CD14-positive monocyte (primary cell): ENCODE results near the gene ZFPM1. TPM values are rescaled to one million over a fixed set of nuclear protein-coding genes. Genes with fewer than 3 reads are reported as not detected.

ENCODE experiments used
- DNase-seq, 3 donors: peaks; one replicate each; pipeline ENCODE4 v3.0.0-alpha.2; 2011 to 2022
- H2AFZ ChIP-seq: 2 replicates; pipeline ENCODE4 v1.6.0; 2012; ENCODE audit warnings: mild to moderate bottlenecking, low read depth, low read length, inconsistent platforms; ENCODE audit not compliant: insufficient read depth, poor library complexity, severe bottlenecking
- H3K27ac ChIP-seq, 2 donors: 1 replicate in 1 of 2; 2 replicates in 1 of 2; pipeline ENCODE4 v1.5.1; 2012 to 2013; ENCODE audit warnings: low read length in 2 of 2, control low read depth in 1 of 2, inconsistent platforms in 1 of 2, low read depth in 1 of 2, mild to moderate bottlenecking in 1 of 2
- H3K27me3 ChIP-seq, 2 donors: one replicate each; pipeline versions ENCODE4 v1.6.0 to v1.6.1; 2011 to 2013; ENCODE audit warnings: low read length in 2 of 2; ENCODE audit not compliant: control insufficient read depth in 2 of 2, insufficient read depth in 2 of 2
- H3K36me3 ChIP-seq, 2 donors: replicated peaks in 1 of 2; 1 replicate in 1 of 2; 2 replicates in 1 of 2; pipeline versions ENCODE4 v1.5.1 to v1.6.1; 2012 to 2013; ENCODE audit warnings: low read length in 2 of 2, control low read depth in 1 of 2, inconsistent platforms in 1 of 2, mild to moderate bottlenecking in 1 of 2; ENCODE audit not compliant: insufficient read depth in 2 of 2, control insufficient read depth in 1 of 2
- H3K4me1 ChIP-seq, 2 donors: 1 replicate in 1 of 2; 2 replicates in 1 of 2; pipeline versions ENCODE4 v1.5.1 to v1.6.1; 2012 to 2013; ENCODE audit warnings: low read length in 2 of 2, control low read depth in 1 of 2, inconsistent platforms in 1 of 2, mild to moderate bottlenecking in 1 of 2, moderate library complexity in 1 of 2; ENCODE audit not compliant: insufficient read depth in 2 of 2, control insufficient read depth in 1 of 2
- H3K4me2 ChIP-seq: replicated peaks from 2 replicates; pipeline ENCODE3; 2012; ENCODE audit warnings: low read length, moderate library complexity, mild to moderate bottlenecking; ENCODE audit not compliant: poor library complexity, severe bottlenecking; ENCODE audit errors: extremely low read depth
- H3K4me3 ChIP-seq, 3 experiments: fragments of 200-600 bp in 1 of 3; sonication (generic) in 1 of 3; replicated peaks in 1 of 3; 1 replicate in 2 of 3; 2 replicates in 1 of 3; pipeline ENCODE4 v1.5.1; 2011 to 2013; ENCODE audit warnings: low read length in 3 of 3, mild to moderate bottlenecking in 3 of 3, control low read depth in 2 of 3, low read depth in 2 of 3, inconsistent platforms in 1 of 3, moderate library complexity in 1 of 3
- H3K79me2 ChIP-seq: 2 replicates; pipeline ENCODE4 v1.6.0; 2012; ENCODE audit warnings: mild to moderate bottlenecking, control low read depth, inconsistent platforms, low read length, moderate library complexity; ENCODE audit not compliant: insufficient read depth
- H3K9ac ChIP-seq: 2 replicates; pipeline ENCODE4 v1.6.0; 2017; ENCODE audit warnings: low read length, mild to moderate bottlenecking; ENCODE audit not compliant: insufficient read depth, poor library complexity, severe bottlenecking
- H3K9me3 ChIP-seq, 2 donors: replicated peaks in 1 of 2; 1 replicate in 1 of 2; 2 replicates in 1 of 2; pipeline versions ENCODE4 v1.5.1 to v1.6.1; 2012 to 2013; ENCODE audit warnings: low read length in 2 of 2, control low read depth in 1 of 2; ENCODE audit not compliant: control insufficient read depth in 1 of 2, insufficient read depth in 1 of 2
- H4K20me1 ChIP-seq: 2 replicates; pipeline ENCODE4 v1.6.0; 2012; ENCODE audit warnings: mild to moderate bottlenecking, low read length, control low read depth, moderate library complexity; ENCODE audit not compliant: insufficient read depth
- H3K27ac Mint-ChIP-seq, 7 donors: one replicate each; pipeline ENCODE4 v1.8.0; 2020; ENCODE audit warnings: mild to moderate bottlenecking in 7 of 7, mixed read lengths in 7 of 7, moderate library complexity in 6 of 7, inconsistent platforms in 2 of 7
- H3K27me3 Mint-ChIP-seq, 3 donors: one replicate each; pipeline ENCODE4 v1.8.0; 2021 to 2022; ENCODE audit warnings: low read depth in 3 of 3, mild to moderate bottlenecking in 3 of 3, mixed read lengths in 3 of 3, moderate library complexity in 3 of 3, inconsistent platforms in 1 of 3
- H3K36me3 Mint-ChIP-seq, 2 donors: one replicate each; pipeline ENCODE4 v1.8.0; 2020; ENCODE audit warnings: mixed read lengths in 2 of 2, inconsistent platforms in 1 of 2, mild to moderate bottlenecking in 1 of 2
- H3K4me1 Mint-ChIP-seq: one replicate; pipeline ENCODE4 v1.8.0; 2020; ENCODE audit warnings: mild to moderate bottlenecking, mixed read lengths
- H3K4me3 Mint-ChIP-seq, 2 donors: one replicate each; pipeline ENCODE4 v1.8.0; 2020; ENCODE audit warnings: mild to moderate bottlenecking in 2 of 2, mixed read lengths in 2 of 2, moderate library complexity in 1 of 2
- H3K9me3 Mint-ChIP-seq, 7 donors: one replicate each; pipeline ENCODE4 v1.8.0; 2020 to 2022; ENCODE audit warnings: mixed read lengths in 7 of 7, mild to moderate bottlenecking in 6 of 7, moderate library complexity in 6 of 7, inconsistent platforms in 2 of 7
- CTCF ChIP-seq: fragments of 200-600 bp; IDR thresholded peaks from one replicate; pipeline ENCODE4 v1.8.0; 2022; ENCODE audit warnings: antibody characterized with exemption, mild to moderate bottlenecking
- WGBS: methylation state at CpG from one replicate; pipeline ENCODE4 v1.1.5; 2013; ENCODE audit warnings: missing lambda C conversion rate; ENCODE audit not compliant: insufficient coverage; 5-methylcytosine and 5-hydroxymethylcytosine counted together
- intact Hi-C, 2 donors: fragments of 100-400 bp; cut with micrococcal nuclease; formaldehyde crosslinking; loops; one replicate each; pipeline versions ENCODE4 v1.15.0 to v1.15.1; 2023
- polyA plus RNA-seq, 3 donors: library from polyadenylated mRNA; depleted of rRNA in 1 of 3; unstranded in 2 of 3; stranded (reverse) in 1 of 3; fragments of 300-500 nt in 2 of 3; fragments of >200 nt in 1 of 3; fragmentation: Illumina TruSeq in 2 of 3; gene quantifications; 1 replicate in 2 of 3; 2 replicates in 1 of 3; pipeline ENCODE4 v1.2.3, GENCODE V29; 2012 to 2021

The ZFPM1 gene
- polyA plus RNA-seq, 3 donors = 0.04 to 0.19 (median 0.12) TPM

DNA sequence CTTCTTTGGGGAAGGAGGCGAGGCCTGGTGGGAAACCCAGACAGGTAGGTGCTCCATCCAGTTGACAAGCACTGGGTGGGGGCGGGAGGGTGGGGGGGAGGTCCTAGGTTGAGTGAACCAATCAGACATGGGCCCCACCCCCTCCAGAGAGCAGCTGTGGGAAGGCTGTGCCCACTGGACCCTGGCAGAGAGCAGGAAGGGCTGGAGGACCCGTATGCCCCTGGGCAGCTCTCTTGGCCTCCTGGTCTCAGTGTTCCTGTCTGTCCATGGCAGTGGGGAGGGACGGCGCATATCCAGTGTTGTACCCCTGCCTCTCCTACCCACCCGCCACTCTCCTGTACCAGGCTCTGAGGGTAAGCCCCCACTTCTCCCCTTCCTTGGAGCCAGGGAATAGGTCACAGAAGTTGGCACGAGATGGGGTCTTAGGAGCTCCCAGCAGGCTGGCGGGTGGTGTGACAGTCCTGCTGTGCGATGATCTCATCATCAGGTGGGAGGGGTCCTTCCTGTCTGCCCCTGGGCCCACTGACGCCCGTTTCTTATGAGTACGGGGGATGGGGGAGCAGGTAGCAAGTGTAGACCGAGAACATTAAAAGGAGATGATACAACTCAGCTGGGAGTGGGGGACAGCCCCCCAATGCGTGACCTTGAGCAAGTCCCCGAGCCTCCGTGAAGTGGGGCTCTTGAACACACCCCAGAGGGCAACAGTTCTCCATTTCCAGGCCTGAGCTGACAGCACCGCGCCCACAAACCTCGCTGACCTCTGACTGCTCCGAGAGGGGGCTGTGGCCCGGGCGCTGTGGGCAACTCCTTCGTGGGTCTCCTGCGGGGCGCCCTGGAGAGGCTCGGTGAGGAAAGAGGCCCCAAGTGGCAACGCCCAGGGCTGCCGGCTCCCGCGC lies 1.2 kb upstream of the ZFPM1 start:
- Histone ChIP-seq H3K4me3 (peak overlapping the region; percentile 38 to 83 (median 65)), H3K9ac (peak overlapping the region; percentile 57), H3K27me3 (peaks cover 20 to 51% of the 10 kb centered on the region in 2 donors), H3K27ac (peak overlapping the region in 1 of 2 donors; percentile 58), H3K4me2 (peak overlapping the region; percentile 79), H3K79me2 (no peaks in the 10 kb centered on the region), H4K20me1 (peaks cover 5% of the 10 kb centered on the region), H3K9me3 (peaks cover 0 to 15% of the 10 kb centered on the region in 2 donors), H2AFZ (peak overlapping the region; percentile 83), H3K4me1 (peaks cover 46 to 60% of the 10 kb centered on the region in 2 donors), H3K36me3 (no peaks in the 10 kb centered on the region)
- peaks cover 45 to 83% (median 56%) of the 10 kb centered on the region in 3 donors for H3K27me3 Mint-ChIP-seq
- TF ChIP-seq CTCF = no peak
- peak overlapping the region in 6 of 7 donors; percentile 76 to 94 (median 87) for H3K27ac Mint-ChIP-seq
- peaks cover 0 to 22% (median 6%) of the 10 kb centered on the region in 7 donors for H3K9me3 Mint-ChIP-seq
- no peaks in the 10 kb centered on the region for H3K36me3 Mint-ChIP-seq
- peaks cover 44% of the 10 kb centered on the region for H3K4me1 Mint-ChIP-seq
- peak; percentile 12 to 36 (median 25) for DNase-seq
- intact Hi-C loops = loop anchor here (2.0 to 5.0 kb wide), 4 partner anchors 83 to 740 kb away; no protein-coding TSS in a partner anchor
- 26% methylated on average over 22 of the region's 30 CpGs for WGBS
- H3K4me3 Mint-ChIP-seq = peak overlapping the region; percentile 79 to 87

- Histone ChIP-seq H4K20me1 (peaks cover 5% of the 10 kb centered on the region), H3K27ac (peak overlapping the region; percentile 58 to 75), H3K4me3 (peak overlapping the region; percentile 38 to 83 (median 65)), H3K4me1 (peaks cover 46 to 60% of the 10 kb centered on the region in 2 donors), H2AFZ (peak overlapping the region; percentile 83), H3K36me3 (no peaks in the 10 kb centered on the region), H3K9ac (peak overlapping the region; percentile 57), H3K9me3 (peaks cover 0 to 15% of the 10 kb centered on the region in 2 donors), H3K79me2 (no peaks in the 10 kb centered on the region), H3K27me3 (peaks cover 27 to 59% of the 10 kb centered on the region in 2 donors), H3K4me2 (peak overlapping the region; percentile 79)
- intact Hi-C loops = loop anchor here (2.0 to 5.0 kb wide), 4 partner anchors 82 to 740 kb away; no protein-coding TSS in a partner anchor
- DNase-seq = peak; percentile 91 to 95 (median 94)
- peaks cover 52 to 86% (median 57%) of the 10 kb centered on the region in 3 donors for H3K27me3 Mint-ChIP-seq
- TF ChIP-seq CTCF = no peak
- H3K4me1 Mint-ChIP-seq = peaks cover 44% of the 10 kb centered on the region
- H3K4me3 Mint-ChIP-seq = peak overlapping the region; percentile 79 to 87
- peak overlapping the region; percentile 57 to 94 (median 82) for H3K27ac Mint-ChIP-seq
- peaks cover 0 to 22% (median 6%) of the 10 kb centered on the region in 7 donors for H3K9me3 Mint-ChIP-seq
- WGBS = under 1% methylated on average over 72 of the region's 72 CpGs
- no peaks in the 10 kb centered on the region for H3K36me3 Mint-ChIP-seq
Measured at GRCh38 chr16:88452482-88453216, 431 bp upstream of the ZFPM1 start.
